Measurements from ENCODE around the gene RELT. TPM values are rescaled to one million over a fixed set of nuclear protein-coding genes. Genes with fewer than 3 reads are reported as not detected.

Gene RELT
- total and polyA plus RNA-seq, 9 of the 15 experiments (the other 6 are each of a cell fraction or from before 2014, with no cell fraction given): 1.1 to 20.2 (median 7.4) TPM

DNA sequence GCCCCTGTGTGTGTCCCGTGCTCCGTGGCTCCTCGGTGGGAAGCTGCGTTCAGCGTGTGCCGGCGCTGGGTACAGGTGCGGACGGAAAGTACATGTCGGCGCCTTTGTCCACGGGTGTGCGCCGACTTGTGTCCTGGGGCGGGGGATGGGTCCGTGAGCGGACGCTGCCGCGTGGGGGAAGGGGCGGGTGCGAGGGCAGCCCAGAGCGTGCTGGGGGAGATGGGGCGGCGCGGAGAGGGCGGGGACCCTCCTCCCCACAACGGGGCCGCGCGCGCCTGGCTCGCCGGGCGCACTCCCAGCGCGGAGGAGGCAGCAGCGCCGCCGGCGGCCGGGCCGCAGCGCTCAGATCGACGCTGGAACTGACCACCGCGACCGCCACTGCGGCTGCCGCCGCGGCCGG lies 33.6 kb upstream of the RELT start:
- ChIA-PET POLR2A (interaction anchor here (0.6 kb wide), 1 partner anchor 55 kb away, joined by 3 read pairs; no protein-coding TSS in a partner anchor), CTCF (ENCODE audit: low intra/inter-chr PET ratio) (no interaction called here)
- no peak overlapping the region for H3K9ac ChIP-seq (ENCODE audit: insufficient read depth in 1 of 2, low read depth in 2 of 2, low read length in 2 of 2)
- peaks cover 0 to 23% of the 10 kb centered on the region in 2 experiments; a peak in 2 of 5 replicates for H3K4me1 ChIP-seq (replicated peaks in 1 of 2; ENCODE audit: control insufficient read depth in 2 of 2, insufficient read depth in 2 of 2, low read length in 2 of 2)
- in situ Hi-C loops (cut with MboI) (no loop called here), intact Hi-C loops (cut with micrococcal nuclease) (no loop called here)
- no peak overlapping the region for H2AFZ ChIP-seq (ENCODE audit: low read depth, low read length)
- H3K27me3 ChIP-seq (ENCODE audit: control insufficient read depth in 2 of 2, insufficient read depth in 2 of 2, low read length in 2 of 2): peaks cover 0 to 28% of the 10 kb centered on the region in 2 experiments; a peak in 3 of 5 replicates
- H3K27ac ChIP-seq (ENCODE audit: extremely low read depth, low read depth, low read length): no peak overlapping the region
- H4K20me1 ChIP-seq (replicated peaks; ENCODE audit: control insufficient read depth, insufficient read depth, low read length): 0 out of 2 replicates have a peak, but pooled peaks cover 3% of the 10 kb centered on the region
- DNase-seq (ENCODE audit: extremely low read depth in 1 of 4, low spot score in 3 of 4): no peak
- no peak for TF ChIP-seq ATF1 (CRISPR knock-in tag; IDR thresholded peaks at IDR 0.05)
- TF ChIP-seq ATF1 (tag; IDR thresholded peaks at IDR 0.05): no peak
- TF ChIP-seq, protein P1, sequence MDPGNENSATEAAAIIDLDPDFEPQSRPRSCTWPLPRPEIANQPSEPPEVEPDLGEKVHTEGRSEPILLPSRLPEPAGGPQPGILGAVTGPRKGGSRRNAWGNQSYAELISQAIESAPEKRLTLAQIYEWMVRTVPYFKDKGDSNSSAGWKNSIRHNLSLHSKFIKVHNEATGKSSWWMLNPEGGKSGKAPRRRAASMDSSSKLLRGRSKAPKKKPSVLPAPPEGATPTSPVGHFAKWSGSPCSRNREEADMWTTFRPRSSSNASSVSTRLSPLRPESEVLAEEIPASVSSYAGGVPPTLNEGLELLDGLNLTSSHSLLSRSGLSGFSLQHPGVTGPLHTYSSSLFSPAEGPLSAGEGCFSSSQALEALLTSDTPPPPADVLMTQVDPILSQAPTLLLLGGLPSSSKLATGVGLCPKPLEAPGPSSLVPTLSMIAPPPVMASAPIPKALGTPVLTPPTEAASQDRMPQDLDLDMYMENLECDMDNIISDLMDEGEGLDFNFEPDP (CRISPR knock-in tag; IDR thresholded peaks at IDR 0.05): no peak
- no peak for TF ChIP-seq ZNF764 (CRISPR knock-in tag; IDR thresholded peaks at IDR 0.05; ENCODE audit: low read depth)
- TF ChIP-seq PHF20 (IDR thresholded peaks at IDR 0.05; ENCODE audit: partially characterized antibody): no peak
- TF ChIP-seq NFXL1 (CRISPR knock-in tag; IDR thresholded peaks at IDR 0.05): no peak
- TF ChIP-seq CBX5 (IDR thresholded peaks at IDR 0.05; ENCODE audit: borderline replicate concordance, low read depth): no peak
- TF ChIP-seq NBN (IDR thresholded peaks at IDR 0.05; ENCODE audit: low read depth): no peak
- TF ChIP-seq ZNF324 (CRISPR knock-in tag; IDR thresholded peaks at IDR 0.05): no peak
- TF ChIP-seq ARID2 (IDR thresholded peaks at IDR 0.05): no peak
- TF ChIP-seq PPARD (CRISPR knock-in tag; IDR thresholded peaks at IDR 0.05): no peak
- no peak for TF ChIP-seq YY1 (IDR thresholded peaks at IDR 0.05; ENCODE audit: borderline replicate concordance in 1 of 3, control insufficient read depth in 1 of 3, extremely low read depth in 1 of 3, insufficient read depth in 3 of 3, insufficient read length in 1 of 3, insufficient replicate concordance in 2 of 3, low read depth in 1 of 3, low read length in 2 of 3)
- TF ChIP-seq, protein P2, sequence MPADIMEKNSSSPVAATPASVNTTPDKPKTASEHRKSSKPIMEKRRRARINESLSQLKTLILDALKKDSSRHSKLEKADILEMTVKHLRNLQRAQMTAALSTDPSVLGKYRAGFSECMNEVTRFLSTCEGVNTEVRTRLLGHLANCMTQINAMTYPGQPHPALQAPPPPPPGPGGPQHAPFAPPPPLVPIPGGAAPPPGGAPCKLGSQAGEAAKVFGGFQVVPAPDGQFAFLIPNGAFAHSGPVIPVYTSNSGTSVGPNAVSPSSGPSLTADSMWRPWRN (IDR thresholded peaks at IDR 0.05; ENCODE audit: low read depth): no peak
- TF ChIP-seq, protein P3, sequence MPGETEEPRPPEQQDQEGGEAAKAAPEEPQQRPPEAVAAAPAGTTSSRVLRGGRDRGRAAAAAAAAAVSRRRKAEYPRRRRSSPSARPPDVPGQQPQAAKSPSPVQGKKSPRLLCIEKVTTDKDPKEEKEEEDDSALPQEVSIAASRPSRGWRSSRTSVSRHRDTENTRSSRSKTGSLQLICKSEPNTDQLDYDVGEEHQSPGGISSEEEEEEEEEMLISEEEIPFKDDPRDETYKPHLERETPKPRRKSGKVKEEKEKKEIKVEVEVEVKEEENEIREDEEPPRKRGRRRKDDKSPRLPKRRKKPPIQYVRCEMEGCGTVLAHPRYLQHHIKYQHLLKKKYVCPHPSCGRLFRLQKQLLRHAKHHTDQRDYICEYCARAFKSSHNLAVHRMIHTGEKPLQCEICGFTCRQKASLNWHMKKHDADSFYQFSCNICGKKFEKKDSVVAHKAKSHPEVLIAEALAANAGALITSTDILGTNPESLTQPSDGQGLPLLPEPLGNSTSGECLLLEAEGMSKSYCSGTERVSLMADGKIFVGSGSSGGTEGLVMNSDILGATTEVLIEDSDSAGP (CRISPR knock-in tag; IDR thresholded peaks at IDR 0.05): no peak
- no peak for TF ChIP-seq KAT8 (IDR thresholded peaks at IDR 0.05; ENCODE audit: low read depth)
- H3K79me2 ChIP-seq (ENCODE audit: control insufficient read depth, insufficient read depth, low read length): no peaks in the 10 kb centered on the region
- H3K36me3 ChIP-seq (ENCODE audit: control insufficient read depth, insufficient read depth, low read length): no peaks in the 10 kb centered on the region
- no peak for FAIRE-seq
- H3K9me3 ChIP-seq (replicated peaks; ENCODE audit: control insufficient read depth, insufficient read depth, low read depth, low read length): no peaks in the 10 kb centered on the region
- no TSS peak for BruUV-seq (replicated peaks)
- 83% methylated on average over 14 of the region's 54 CpGs for WGBS (ENCODE audit: insufficient coverage, low coverage, missing lambda C conversion rate)
- no peak overlapping the region for H3K4me3 ChIP-seq
- H3K9me1 ChIP-seq (ENCODE audit: control insufficient read depth, insufficient read depth, low read length): no peaks in the 10 kb centered on the region
- H3K4me2 ChIP-seq (ENCODE audit: insufficient read depth, low read length): no peak overlapping the region
- no peak for ATAC-seq

Measured in K562 (cell line).